WERI-Rb-1 (cell line): ENCODE results near the gene QPCTL.
A peak's percentile ranks its signal among the peaks of the same experiment; 100 is the strongest.

ENCODE experiments used
- DNase-seq: peaks from one replicate; pipeline ENCODE4 v3.0.0-alpha.2; 2020
- H3K27ac ChIP-seq: fragments of 250-450 bp; sonication (Bioruptor Pico); 2 replicates; pipeline ENCODE4 v1.5.1; 2020; ENCODE audit warnings: mild to moderate bottlenecking, moderate library complexity
- H3K27me3 ChIP-seq: fragments of 250-450 bp; sonication (Bioruptor Pico); 2 replicates; pipeline ENCODE4 v1.5.1; 2021; ENCODE audit warnings: mild to moderate bottlenecking, low read depth, moderate library complexity; ENCODE audit not compliant: insufficient read depth, severe bottlenecking
- H3K36me3 ChIP-seq: fragments of 250-450 bp; sonication (Bioruptor Pico); 2 replicates; pipeline ENCODE4 v1.5.1; 2020; ENCODE audit warnings: mild to moderate bottlenecking, moderate library complexity
- H3K4me3 ChIP-seq: 2 replicates; pipeline ENCODE4 v1.5.1; 2011; ENCODE audit warnings: low read depth, mild to moderate bottlenecking, control low read depth, low read length
- H3K9me3 ChIP-seq: fragments of 250-450 bp; sonication (Bioruptor Pico); 2 replicates; pipeline ENCODE4 v1.5.1; 2021; ENCODE audit warnings: mild to moderate bottlenecking, moderate library complexity; ENCODE audit not compliant: severe bottlenecking
- CTCF ChIP-seq: IDR thresholded peaks from 2 replicates; pipeline ENCODE4 v1.5.1; 2011; ENCODE audit warnings: low read depth, mild to moderate bottlenecking, control low read depth, inconsistent platforms, low read length

Gene QPCTL

DNA sequence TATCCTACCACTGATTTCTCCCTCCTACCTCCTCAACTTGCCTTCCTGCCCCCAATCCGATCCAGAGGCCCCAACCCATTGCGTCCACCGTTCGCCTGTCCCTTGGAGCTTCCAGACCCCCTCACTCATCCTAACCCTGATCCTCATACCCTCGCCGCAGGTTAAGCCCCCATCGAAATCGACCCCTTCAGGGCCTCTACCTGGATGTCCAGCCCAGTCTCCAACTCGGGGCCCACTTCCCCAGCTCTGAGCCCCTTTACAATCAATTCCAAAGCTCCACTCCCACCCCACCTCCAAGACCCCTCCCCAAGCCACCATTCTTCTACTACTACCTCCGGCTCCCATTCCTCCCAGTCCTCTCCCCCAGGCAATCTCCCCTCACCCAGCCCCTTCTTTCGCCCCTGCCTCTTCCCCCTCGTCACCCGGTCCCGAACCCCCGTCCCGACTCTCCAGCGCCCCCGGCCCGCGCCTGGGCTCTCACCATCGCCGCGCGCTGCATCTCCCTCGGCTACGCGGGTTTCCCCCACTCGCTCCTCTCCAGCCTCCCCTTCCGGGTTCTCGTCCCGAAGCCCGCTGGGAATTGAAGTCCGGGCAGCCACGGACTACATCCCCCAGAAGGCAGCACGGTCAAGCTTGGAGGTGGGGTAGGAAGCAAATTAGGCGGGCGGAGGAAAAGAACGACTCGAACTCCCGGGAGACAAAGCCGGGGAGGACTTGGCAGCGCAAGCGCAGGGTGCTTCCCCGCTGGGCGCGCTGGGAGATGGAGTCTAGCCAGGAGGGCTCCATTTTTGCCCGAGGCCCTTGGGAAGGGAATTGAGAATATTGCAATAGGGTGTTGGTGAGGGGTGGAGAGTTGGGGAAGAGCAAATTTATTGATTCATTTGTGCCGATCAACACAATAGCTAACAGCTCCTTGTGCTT is 38.2 kb downstream of the QPCTL start, which contains the start of gene FBXO46:
FBXO46 (minus strand) TSS at position 529 of the 921 bp plus-strand sequence. CDS start 17,401 bp downstream, outside the sequence.
- no peaks in the 10 kb centered on the region for H3K36me3 ChIP-seq
- no peaks in the 10 kb centered on the region for H3K27me3 ChIP-seq
- no peak for TF ChIP-seq CTCF
- H3K9me3 ChIP-seq = peaks cover 2% of the 10 kb centered on the region
- peak within 1 kb of the TSS; percentile 58 for H3K27ac ChIP-seq
- peak within 1 kb of the TSS; percentile 61 for H3K4me3 ChIP-seq
- DNase-seq = peak; percentile 98

DNA sequence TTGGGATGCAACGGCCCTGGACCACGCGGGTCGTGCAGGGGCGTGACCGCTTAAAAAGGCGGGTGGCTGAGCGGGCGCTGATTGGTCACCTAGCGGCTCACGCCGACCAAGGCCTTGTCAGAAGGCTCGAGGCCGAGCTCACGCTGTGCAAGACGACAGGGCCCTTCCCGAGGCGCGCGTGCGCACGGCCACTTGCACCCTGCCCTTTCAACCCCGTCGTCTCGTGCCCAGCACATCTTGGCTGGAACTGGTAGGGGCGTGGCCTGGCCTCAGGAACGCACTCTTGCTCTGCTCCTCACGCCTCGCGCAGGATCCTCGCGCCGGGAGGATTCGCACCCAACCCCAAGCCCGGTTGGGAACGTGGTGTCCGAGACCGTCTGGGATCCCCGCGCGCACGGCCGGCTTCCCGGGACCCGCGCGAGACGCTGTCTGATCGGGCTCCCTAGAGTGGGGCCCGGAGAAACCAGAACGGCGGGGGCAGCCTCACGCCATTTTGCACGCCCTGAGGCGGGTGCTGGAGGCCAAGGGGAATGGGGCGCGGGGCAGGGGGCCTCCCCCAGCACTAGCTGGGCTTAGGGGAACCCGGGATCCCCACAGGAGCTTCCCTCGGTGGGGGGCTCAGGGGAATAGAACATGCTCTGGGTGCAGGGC is 40.8 kb downstream of the QPCTL start, which contains the start of gene MEIOSIN:
MEIOSIN (plus strand) TSS at position 280 of the 651 bp plus-strand sequence. CDS start 1,938 bp downstream, outside the sequence.
- TF ChIP-seq CTCF = no peak
- no peak for DNase-seq
- no peak within 1 kb of the TSS for H3K4me3 ChIP-seq
- no peaks in the 10 kb centered on the region for H3K36me3 ChIP-seq
- peaks cover 2% of the 10 kb centered on the region for H3K9me3 ChIP-seq
- H3K27me3 ChIP-seq = no peaks in the 10 kb centered on the region
- no peak within 1 kb of the TSS for H3K27ac ChIP-seq

GRCh38 chr19:45739498-45740439 is 47.3 kb downstream of the QPCTL start:
- DNase-seq = no peak

GRCh38 chr19:45742969-45743368 is 50.5 kb downstream of the QPCTL start:
- no peaks in the 10 kb centered on the region for H3K36me3 ChIP-seq
- no peaks in the 10 kb centered on the region for H3K9me3 ChIP-seq
- H3K4me3 ChIP-seq = no peak overlapping the region
- DNase-seq = no peak
- TF ChIP-seq CTCF = no peak
- H3K27ac ChIP-seq = no peak overlapping the region
- no peaks in the 10 kb centered on the region for H3K27me3 ChIP-seq

More at GRCh38 chr19:45739498-45740439, 47.3 kb downstream of the QPCTL start:
- no peak for TF ChIP-seq CTCF
- no peaks in the 10 kb centered on the region for H3K27me3 ChIP-seq
- no peak overlapping the region for H3K4me3 ChIP-seq
- H3K9me3 ChIP-seq = no peaks in the 10 kb centered on the region
- H3K27ac ChIP-seq = no peak overlapping the region
- no peaks in the 10 kb centered on the region for H3K36me3 ChIP-seq

DNA sequence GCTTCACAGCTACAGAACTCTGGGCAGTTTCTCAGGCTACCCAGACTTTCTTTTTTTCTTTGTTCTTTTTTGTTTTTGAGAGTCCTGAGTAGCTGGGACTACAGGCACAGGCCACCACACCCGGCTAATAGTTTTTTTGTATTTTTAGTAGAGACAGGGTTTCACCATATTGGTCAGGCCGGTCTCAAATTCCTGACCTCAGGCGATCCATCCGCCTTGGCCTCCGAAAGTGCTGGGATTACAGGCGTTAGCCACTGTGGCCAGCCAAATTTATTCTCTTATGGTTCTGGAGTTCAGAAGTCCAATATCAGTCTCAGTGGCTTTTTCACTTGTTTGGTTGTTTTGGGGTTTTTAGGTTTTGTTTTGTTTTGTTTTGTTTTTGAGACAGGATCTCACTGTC is 53.1 kb downstream of the QPCTL start:
- H3K9me3 ChIP-seq = no peaks in the 10 kb centered on the region
- H3K27me3 ChIP-seq = no peaks in the 10 kb centered on the region
- H3K4me3 ChIP-seq = no peak overlapping the region
- no peaks in the 10 kb centered on the region for H3K36me3 ChIP-seq
- DNase-seq = no peak
- H3K27ac ChIP-seq = no peak overlapping the region
- no peak for TF ChIP-seq CTCF
